Measurements from ENCODE around the gene PAIP1.
A peak's percentile ranks its signal among the peaks of the same experiment; 100 is the strongest.
"Not testable (repeated sequence)": the region's sequence is repeated elsewhere in the genome, so short reads cannot be mapped to it uniquely, and the experiment has no call there.

The PAIP1 gene, protein sequence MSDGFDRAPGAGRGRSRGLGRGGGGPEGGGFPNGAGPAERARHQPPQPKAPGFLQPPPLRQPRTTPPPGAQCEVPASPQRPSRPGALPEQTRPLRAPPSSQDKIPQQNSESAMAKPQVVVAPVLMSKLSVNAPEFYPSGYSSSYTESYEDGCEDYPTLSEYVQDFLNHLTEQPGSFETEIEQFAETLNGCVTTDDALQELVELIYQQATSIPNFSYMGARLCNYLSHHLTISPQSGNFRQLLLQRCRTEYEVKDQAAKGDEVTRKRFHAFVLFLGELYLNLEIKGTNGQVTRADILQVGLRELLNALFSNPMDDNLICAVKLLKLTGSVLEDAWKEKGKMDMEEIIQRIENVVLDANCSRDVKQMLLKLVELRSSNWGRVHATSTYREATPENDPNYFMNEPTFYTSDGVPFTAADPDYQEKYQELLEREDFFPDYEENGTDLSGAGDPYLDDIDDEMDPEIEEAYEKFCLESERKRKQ

DNA sequence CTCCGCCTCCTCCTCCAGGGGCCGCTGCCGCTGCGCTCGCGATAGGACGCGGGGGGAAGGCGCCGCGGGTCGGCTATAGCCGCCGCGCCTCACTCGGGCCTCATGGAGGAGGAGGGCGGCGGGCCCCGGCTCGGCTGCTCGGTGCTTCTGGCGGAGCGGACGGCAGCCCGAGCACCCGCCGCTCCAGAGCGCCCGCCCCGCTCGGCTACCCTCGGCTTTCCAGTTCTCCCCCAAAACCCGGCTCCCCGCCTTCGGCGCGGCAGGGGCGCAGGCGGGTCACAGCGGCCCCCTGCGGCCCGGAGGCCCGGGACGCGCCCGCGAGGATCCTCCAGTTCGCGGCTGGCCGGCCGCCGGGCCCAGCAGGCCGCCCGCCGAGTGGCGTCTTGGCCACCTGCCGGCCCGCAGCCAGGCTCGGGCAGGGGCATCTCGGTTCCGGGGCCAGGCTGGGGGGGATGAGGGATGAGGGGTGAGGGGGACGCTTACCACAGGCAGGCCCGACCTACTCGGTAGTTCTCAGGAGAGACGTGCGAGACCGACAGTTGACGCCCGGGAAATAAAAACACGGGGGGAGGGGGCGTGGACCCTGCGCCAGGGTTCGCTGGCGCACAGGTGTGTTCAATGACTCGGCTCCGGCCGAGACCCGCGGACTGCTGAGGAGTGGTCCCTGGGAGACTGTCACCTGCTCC is at the start of gene PAIP1:
TSS of gene PAIP1 (minus strand) at position 221 of the 686 bp plus-strand sequence. CDS start 231 bp downstream, outside the sequence.
- DNase-seq (ENCODE audit: low spot score) = peak; percentile 90

DNA sequence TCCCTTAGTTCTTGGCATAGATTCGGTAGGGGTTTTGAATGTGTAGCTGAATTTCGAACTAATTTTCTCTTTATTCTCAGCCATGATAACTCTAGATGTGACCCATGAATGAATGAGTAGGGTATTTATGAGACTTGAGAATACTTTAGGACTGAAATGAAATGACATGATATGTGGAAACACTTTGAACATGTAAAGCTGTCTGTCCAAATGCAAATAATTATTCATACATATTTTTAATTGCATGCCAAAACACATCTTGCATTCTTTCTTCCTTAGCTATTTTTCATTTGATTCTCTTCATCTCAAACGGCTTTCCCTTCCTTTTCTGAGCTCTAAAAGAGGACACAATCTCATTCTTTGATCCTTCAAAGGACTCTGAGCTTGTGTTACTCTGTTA is 49.5 kb upstream of the PAIP1 start:
- DNase-seq (ENCODE audit: low spot score) = no peak

DNA sequence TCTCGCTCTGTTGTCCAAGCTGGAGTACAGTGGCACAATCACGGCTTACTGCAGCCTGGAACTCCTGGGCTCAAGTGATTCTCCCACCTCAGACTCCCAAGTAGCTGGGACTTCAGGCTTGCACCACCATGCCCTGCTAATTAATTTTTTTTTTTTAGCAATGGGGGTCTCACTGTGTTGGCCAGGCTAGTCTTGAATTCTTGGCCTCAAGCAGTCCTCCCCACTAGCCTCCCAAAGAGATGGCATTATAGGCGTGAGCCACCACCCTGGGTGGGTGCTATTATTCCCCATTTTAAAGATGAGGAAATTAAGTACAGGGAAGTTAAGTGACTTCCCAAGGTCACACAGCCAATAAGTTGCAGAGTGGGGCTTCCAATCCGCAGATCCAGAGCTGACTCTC is 47.8 kb upstream of the PAIP1 start:
- no peak for DNase-seq (ENCODE audit: low spot score)

DNA sequence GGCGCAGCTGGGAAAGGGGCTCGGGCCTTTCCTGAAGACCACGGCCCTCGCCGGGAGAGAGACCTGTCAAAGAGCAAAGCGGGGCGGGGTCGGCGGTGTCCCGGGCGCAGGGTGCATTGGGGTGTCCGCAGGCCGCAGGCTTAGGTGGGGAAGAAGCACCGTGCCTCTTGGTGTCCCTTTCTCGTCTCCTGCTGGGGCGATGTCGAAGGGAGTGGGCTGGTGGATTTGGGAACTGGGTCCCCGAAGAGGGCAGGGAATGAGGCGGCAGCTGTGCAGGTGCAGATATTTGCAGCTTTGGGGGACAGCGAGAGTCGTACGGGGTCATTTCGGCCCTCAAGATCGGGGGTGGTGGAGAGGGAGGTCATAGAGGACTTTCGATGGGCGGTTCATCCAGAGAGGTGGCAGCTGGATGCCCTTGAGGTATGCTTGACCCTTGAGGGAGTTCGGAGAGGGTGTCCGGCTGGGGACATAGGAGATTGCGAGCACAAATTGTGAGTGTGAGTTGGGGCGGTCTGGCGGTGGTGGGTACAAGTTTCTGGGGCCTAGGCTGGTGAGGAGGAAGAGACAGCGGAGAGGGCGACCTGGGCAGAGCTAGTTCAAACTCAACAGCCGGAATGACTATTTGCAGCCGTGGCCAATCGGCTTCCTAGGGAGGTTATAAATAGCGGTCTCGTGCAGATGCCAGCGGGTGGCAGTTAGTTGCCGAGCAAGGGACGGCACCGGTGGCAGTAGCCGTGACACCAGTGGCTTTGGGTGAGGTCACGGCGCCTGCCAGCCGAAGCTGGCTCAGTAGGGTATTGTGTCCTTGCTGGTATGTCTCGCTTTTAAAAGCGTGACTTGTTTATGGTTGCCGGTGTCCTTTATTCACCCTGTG is 46.7 kb upstream of the PAIP1 start:
- DNase-seq (ENCODE audit: low spot score) = peak; percentile 92

DNA sequence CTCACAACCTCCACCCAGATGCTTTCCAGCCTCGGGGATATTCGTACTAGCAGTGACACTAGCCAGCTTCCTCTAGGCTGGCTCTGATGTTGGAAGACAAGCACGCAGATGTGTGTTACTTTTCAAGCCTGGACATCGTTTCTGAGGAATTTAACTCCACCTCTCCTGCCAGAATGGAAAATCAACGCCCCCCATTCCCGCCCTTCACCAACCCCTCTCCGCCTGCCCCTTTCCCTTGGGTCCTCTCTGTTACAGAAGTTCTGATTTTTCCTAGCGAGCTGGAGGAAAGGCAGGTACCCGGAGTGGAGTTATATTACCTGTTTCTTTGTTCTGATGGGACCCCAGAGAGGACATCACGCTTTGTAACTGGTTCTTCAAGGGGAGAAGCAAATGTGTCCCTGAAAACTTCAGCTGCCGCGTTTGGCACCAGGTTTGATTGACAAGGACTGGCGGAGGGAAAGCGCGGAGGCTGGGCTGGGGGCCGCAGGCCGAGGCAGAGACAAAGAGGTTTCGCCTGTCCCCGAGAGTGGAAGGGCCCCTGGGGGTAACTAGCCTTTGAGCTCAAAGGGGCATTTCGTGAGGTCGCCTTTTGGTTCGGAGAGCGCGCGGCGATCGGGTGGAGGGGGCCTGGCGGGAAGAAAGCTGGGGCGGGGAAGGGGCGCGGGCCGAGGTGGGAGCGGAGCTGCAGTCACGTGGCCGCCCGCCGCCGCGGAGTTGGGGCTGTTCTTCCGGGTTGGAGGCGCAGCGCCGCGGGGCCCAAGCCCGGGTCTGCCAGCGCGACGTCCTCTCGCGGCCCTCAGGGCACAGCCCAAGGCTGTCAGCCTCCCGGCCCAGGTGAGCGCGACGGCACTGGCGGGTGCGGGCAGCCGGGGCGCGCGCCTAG is 45.8 kb upstream of the PAIP1 start, which contains the start of gene NNT:
TSS of gene NNT (plus strand) at position 720 of the 883 bp plus-strand sequence. CDS start 6,016 bp downstream, outside the sequence.
- DNase-seq (ENCODE audit: low spot score) = peak; percentile 78

DNA sequence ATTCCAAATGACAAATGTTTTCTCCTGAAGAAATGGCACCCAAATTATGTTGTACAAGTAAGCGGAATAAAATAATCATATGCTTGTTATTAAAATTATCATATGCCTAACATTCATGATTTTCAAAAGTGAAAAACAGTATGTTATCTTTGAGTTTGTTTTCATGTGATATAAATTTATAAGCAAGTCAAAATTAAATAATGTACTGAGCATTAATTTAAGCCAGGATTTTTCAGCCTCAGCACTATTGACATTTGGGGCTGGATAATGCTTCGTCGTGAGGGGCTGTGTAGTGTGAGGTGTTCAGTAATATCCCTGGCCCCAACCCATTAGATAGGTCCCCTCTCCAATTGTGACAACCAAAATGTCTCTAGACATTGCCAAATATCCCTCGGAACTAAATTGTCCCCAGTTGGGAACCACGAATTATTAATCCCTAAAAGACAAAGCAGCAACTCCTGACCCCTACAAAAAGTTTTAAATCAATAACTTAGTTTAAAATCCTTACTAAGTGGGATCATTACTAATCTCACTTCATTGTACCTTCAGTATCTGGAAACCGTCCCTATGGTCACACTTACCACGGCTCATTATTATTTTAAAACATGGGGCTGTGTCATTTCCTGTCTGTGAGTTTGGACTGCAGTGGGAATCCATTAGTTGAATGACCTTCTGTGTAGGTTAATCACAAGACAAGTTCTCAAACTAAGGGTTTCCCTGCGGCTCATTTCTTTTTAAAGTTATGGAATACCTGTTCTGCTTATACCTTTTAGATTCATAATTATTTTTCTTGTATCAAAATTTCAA is 44.8 kb upstream of the PAIP1 start:
- peak; percentile 32 for DNase-seq (ENCODE audit: low spot score)

DNA sequence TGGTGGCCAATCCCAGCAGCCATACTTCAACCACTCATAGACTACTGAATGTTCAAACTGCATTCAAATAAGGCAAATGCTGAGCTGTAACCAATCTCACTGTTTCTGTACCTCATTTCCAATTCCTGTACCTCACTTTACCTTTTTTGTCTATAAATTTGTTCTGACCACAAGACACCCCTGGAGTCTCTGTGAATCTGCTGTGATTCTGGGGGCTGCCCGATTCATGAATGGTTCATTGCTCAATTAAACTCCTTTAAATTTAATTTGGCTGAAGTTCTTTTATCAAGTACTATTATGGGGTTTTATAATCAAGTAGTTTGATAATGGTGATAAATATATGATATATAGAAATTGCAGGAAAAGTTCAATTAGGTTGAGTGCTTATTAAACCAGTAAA is 42.0 kb upstream of the PAIP1 start:
- DNase-seq (ENCODE audit: low spot score) = not testable (repeated sequence)

DNA sequence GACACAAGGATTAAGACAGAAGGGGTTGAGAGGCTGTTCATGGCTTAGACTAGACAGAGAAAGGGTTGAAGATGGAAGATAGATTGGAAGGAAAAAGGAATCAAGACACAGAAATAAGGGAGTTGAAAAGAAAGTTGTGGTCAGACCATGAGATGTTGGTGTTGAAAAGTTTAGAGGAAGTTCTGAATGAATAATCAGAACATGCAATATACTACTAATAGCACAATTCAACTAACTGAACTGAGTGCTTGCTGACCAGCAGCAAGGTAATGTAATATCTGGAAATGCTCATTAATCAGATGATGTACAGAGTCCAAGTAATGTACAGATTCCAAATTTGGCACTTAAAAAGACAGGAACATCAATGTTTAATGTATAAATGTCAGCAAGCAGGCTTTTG is 35.5 kb upstream of the PAIP1 start:
- DNase-seq (ENCODE audit: low spot score) = no peak

DNA sequence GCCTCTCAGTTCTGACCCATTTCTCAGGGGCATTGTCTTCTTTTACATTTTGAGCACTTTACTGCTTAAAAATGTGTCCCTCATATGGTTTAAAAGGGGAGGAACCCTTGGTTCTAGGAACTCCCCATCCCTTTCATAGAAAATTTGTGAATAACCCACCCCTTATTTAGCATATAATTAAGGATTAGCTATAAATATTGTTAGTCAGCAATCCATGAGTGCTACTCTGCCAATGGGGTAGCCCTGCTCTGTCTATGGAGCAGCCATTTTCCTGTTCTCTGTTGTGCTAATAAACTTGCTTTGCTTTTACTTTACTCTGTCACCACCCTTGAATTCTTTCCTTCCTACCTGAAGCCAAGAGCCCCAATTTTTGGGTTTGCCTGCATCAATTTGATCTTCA is 33.8 kb upstream of the PAIP1 start:
- no peak for DNase-seq (ENCODE audit: low spot score)

DNA sequence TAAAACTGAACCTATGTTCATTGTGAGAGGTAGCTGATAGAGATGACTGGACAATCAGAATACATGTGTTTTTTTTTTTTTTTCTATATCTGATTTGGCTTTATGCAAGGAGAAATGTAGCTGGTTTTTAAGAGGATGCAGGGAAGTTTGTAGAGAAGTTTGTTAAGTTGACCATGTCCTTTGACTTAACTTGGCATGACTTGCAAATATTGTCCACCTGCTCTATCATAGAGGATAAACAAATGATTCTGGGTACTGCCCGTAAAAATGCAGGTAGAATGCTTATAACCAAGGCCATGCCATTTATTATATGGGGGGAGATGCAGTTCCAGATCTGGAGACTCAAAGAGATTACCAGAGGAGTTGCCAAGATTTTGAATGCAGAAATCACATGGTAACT is 32.4 kb upstream of the PAIP1 start:
- DNase-seq (ENCODE audit: low spot score) = no peak

DNA sequence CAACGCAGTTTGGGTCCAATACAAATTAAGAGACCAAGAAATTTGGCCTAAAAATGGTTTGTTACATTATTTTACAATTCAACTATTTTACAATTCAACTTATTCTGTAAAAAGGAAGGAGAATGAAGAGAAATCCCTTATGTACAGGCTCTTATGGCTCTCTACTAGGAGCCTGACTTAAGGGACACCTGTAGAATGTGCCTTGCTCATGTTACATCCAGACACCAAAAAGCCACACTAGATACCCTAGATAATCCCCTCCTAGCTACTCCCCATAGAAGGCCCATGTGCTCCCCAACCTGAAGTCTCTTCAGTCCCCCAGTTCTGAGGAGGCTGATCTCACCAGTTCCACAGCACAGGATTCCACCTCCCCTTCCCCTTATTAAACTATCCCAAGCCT is 32.0 kb upstream of the PAIP1 start:
- no peak for DNase-seq (ENCODE audit: low spot score)

DNA sequence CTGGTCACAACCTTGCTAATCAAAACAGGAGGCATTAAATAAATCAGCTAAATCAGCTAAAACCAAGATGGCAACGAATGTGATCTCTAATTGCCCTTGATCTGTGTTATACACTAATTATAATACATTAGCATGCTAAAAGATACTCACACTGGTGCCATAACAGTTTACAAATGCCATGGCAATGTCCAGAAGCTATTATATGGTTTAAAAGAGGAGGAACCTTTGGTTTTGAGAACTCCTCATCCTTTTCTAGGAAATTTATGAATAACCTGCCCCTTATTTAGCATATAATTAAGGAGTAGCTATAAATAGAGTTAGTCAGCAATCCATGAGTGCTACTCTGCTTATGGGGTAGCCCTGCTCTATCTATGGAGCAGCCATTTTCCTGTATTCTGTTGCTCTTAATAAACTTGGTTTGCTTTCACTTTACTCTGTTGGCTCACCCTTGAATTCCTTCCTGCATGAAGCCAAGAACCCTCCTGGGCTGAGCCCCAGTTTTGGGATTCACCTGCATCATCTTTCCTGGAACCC is 27.4 kb upstream of the PAIP1 start:
- no peak for DNase-seq (ENCODE audit: low spot score)

DNA sequence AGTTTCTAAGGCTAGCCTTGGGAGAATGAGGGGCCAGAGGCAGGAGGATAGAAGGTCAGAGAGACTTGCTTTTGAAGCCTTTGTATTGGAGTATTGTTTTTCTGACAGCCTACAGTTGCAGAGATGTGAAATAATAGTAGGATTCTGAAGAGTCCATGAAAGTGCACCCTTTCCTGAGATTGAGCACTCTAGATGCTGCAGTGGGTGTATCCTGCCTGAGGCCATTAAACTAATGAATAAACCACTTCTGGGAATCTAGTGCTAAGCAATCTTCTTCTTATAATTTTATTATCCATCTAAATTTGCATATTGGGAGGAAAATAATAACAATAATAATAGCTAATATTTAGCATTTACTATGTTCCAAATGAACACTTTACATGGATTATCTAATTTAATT is 26.8 kb upstream of the PAIP1 start:
- DNase-seq (ENCODE audit: low spot score) = no peak

DNA sequence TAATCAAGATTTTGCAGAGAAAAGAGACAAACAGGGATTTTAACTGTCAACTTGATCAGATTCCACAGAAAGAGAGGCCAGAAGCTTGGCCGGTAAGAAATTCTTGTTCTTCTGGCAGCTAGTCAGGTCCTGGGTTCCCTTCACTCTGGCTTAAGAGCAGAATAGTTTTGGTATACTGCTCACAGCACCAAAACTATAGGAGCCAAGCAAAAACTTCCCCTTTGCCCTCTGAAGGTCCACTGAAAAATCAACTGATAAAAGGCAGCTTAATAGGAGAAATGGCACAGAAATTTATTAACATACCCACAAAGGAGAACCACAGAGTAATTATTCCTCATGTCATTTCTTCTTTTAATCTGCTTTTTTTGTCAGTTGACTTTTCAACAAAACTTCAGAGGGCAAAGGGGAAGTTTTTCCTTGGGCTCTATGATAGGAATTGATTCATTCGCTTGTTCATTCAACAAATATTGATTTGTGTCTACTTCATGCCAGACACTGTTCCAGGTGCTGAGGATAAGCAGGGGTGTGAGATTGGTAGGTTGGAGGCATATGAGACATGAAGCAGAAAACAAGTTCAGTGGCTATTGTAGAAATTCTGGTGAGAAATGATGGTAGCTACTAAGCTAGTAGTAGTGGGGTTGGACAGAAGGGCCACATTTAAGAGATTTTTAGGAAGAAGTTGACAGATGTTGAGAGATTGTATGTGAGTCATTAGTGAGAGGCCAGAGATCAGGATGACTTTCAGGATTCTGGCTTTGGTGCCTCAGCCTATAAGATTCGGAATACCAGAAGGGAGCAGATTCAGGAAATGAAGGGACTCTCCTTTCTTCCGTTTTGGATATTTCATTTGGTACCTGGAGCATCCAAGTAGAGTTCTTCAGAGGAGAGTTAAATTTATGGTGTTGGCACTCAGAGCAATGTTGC is 25.5 kb upstream of the PAIP1 start:
- no peak for DNase-seq (ENCODE audit: low spot score)

DNA sequence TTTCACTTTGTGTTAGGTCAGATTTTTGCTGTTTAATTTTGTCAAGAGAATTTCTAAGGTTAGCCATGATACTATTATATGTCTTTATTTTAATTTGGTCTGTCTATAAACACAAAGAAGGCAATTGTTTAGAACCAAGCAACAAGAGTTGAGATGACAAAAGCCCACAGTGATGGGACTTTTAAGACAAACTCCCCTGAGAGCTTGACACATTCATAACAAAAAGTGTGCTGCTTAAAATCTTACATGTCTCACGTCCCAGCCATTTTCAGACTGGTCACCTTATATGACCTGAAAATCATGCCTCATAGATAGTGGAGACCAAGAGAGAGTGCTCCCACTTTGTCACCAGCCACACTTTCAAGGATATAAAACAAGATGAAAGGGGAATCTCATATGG is 24.5 kb upstream of the PAIP1 start:
- DNase-seq (ENCODE audit: low spot score) = no peak

DNA sequence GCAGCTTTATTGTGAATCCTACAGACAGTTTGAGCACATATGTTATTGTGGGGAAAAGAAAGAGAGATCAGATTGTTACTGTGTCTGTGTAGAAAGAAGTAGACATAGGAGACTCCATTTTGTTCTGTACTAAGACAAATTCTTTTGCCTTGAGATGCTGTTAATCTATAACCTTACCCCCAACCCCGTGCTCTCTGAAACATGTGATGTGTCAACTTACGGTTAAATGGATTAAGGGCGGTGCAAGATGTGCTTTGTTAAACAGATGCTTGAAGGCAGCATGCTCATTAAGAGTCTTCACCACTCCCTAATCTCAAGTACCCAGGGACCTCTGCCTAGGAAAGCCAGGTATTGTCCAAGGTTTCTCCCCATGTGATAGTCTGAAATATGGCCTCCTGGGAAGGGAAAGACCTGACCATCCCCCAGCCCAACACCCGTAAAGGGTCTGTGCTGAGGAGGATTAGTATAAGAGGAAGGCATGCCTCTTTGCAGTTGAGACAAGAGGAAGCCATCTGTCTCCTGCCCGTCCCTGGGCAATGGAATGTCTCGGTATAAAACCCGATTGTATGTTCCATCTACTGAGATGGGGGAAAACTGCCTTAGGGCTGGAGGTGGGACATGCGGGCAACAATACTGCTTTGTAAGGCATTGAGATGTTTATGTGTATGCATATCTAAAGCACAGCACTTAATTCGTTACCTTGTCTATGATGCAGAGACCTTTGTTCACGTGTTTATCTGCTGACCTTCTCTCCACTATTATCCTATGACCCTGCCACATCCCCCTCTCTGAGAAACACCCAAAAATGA is 23.7 kb upstream of the PAIP1 start:
- not testable (repeated sequence) for DNase-seq (ENCODE audit: low spot score)

DNA sequence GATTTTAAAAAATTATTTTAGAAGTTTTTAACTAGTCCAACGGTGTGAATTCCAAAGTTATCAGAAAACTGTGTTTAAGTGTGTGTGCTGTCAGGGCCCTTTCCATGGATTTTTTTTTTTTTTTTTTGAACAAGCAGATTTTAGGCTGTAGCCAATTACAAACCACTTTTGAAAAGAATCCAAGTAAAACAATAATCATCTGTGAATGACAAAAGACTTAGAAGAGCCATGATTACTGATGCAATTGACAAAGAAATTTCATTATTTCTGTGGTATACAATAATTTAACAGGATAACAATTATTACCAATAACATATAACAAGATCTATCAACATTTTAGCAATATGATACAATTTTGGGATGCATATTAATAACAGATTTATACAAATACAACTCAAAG is 16.2 kb upstream of the PAIP1 start:
- DNase-seq (ENCODE audit: low spot score) = no peak

DNA sequence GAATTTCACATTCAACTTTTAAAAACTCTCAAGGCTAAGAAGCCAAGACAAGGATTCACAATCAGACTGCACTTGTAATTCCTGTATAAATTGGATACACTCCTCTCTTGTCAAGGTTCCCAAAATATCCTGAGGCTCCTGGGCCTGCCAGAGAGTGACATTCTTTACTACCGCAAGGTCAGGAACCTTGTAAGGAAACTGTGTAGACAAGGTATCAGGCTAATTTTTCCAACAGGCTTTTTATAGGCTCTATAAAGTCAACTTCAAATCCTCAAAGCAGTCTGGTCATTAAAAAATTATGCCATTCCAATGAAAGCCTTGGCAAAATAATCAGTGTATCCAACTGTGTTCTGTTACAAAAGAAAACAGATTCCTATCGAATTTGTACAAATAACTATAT is 15.5 kb upstream of the PAIP1 start:
- peak; percentile 15 for DNase-seq (ENCODE audit: low spot score)

Data from LoVo (cell line).